ENCODE data around the gene ALS2CL.

ALS2CL gene

GRCh38 chr3:46676601-46677410, 16.7 kb downstream of the ALS2CL start:
- DNase-seq (ENCODE audit: low read depth) = no peak

GRCh38 chr3:46675843-46676567, 17.5 kb downstream of the ALS2CL start:
- DNase-seq (ENCODE audit: low read depth) = no peak

- DNase-seq (ENCODE audit: low read depth) = no peak
Observed at GRCh38 chr3:46675426-46675825, 18.1 kb downstream of the ALS2CL start.

GRCh38 chr3:46674031-46674845, 19.2 kb downstream of the ALS2CL start:
- DNase-seq (ENCODE audit: low read depth) = no peak

- no peak for DNase-seq (ENCODE audit: low read depth)
Observed at GRCh38 chr3:46673151-46674030, 20.1 kb downstream of the ALS2CL start.

GRCh38 chr3:46672349-46672695, 21.2 kb downstream of the ALS2CL start:
- no peak for DNase-seq (ENCODE audit: low read depth)

GRCh38 chr3:46671541-46672348, 21.7 kb downstream of the ALS2CL start:
- no peak for DNase-seq (ENCODE audit: low read depth)

GRCh38 chr3:46670891-46671427, 22.5 kb downstream of the ALS2CL start:
- DNase-seq (ENCODE audit: low read depth) = no peak

GRCh38 chr3:46670000-46670890, 23.2 kb downstream of the ALS2CL start:
- DNase-seq (ENCODE audit: low read depth) = no peak

- no peak for DNase-seq (ENCODE audit: low read depth)
Observed at GRCh38 chr3:46669191-46669999, 24.1 kb downstream of the ALS2CL start.

- DNase-seq (ENCODE audit: low read depth) = no peak
Observed at GRCh38 chr3:46668591-46668990, 24.9 kb downstream of the ALS2CL start.

GRCh38 chr3:46668116-46668515, 25.4 kb downstream of the ALS2CL start:
- DNase-seq (ENCODE audit: low read depth) = no peak

GRCh38 chr3:46667657-46668056, 25.8 kb downstream of the ALS2CL start:
- no peak for DNase-seq (ENCODE audit: low read depth)

GRCh38 chr3:46667061-46667621, 26.3 kb downstream of the ALS2CL start:
- DNase-seq (ENCODE audit: low read depth) = no peak

GRCh38 chr3:46666453-46666845, 27.0 kb downstream of the ALS2CL start:
- no peak for DNase-seq (ENCODE audit: low read depth)

- DNase-seq (ENCODE audit: low read depth) = no peak
Observed at GRCh38 chr3:46665763-46666452, 27.6 kb downstream of the ALS2CL start.

GRCh38 chr3:46664971-46665762, 28.3 kb downstream of the ALS2CL start:
- DNase-seq (ENCODE audit: low read depth) = no peak

Measured in activated gamma-delta T cell treated with anti-CD3 and anti-CD28 coated beads, Interleukin-2, amount 50 U/mL, for 16 hours (primary cell).